Pancreas (tissue), 10 donors: ENCODE results near the gene ERI3. TPM values are rescaled to one million over a fixed set of nuclear protein-coding genes. Genes with fewer than 3 reads are reported as not detected.
"Not testable (repeated sequence)": the region's sequence is repeated elsewhere in the genome, so short reads cannot be mapped to it uniquely, and the experiment has no call there.

Experiments used
- ATAC-seq, 4 donors: fragments of 200-7000 bp; cut with Tn5 transposase; one replicate each; pipeline versions ENCODE4 v1.8.0 to v1.9.1; 2020; ENCODE audit warnings: mild to moderate bottlenecking in 4 of 4, moderate library complexity in 4 of 4
- DNase-seq, 6 donors: peaks; one replicate each; pipeline ENCODE4 v3.0.0-alpha.2; 2020
- FAIRE-seq: peaks from 2 replicates; lab custom pipeline; 2012; peaks lifted over from hg19 to GRCh38; lab: Jason Lieb, UNC
- H3K27ac ChIP-seq, 4 donors: fragments of 200-600 bp; sonication (generic); 1 replicate in 3 of 4; 2 replicates in 1 of 4; pipeline versions ENCODE4 v1.5.0 to v1.8.0; 2020
- H3K27me3 ChIP-seq, 4 donors: fragments of 200-600 bp; one replicate each; pipeline ENCODE4 v1.8.0; 2021
- H3K36me3 ChIP-seq, 3 donors: fragments of 200-600 bp; sonication (generic) in 1 of 3; one replicate each; pipeline versions ENCODE4 v1.5.0 to v1.8.0; 2020 to 2021
- H3K4me1 ChIP-seq, 3 donors: fragments of 200-600 bp; one replicate each; pipeline ENCODE4 v1.8.0; 2021
- H3K4me3 ChIP-seq, 4 donors: fragments of 200-600 bp; sonication (generic) in 2 of 4; one replicate each; pipeline versions ENCODE4 v1.5.0 to v1.8.0; 2020 to 2021
- H3K9me3 ChIP-seq, 4 donors: fragments of 200-600 bp; one replicate each; pipeline ENCODE4 v1.8.0; 2021
- CTCF ChIP-seq, 4 donors: fragments of 200-600 bp; sonication (generic) in 3 of 4; IDR thresholded peaks; one replicate each; pipeline versions ENCODE4 v1.5.0 to v1.8.0; 2021; ENCODE audit warnings: antibody characterized with exemption in 4 of 4
- WGBS, 2 donors: extraction: QIAGEN DNeasy Blood & Tissue Kit; methylation state at CpG; one replicate each; pipeline ENCODE4 v1.1.7; 2013; 5-methylcytosine and 5-hydroxymethylcytosine counted together
- intact Hi-C, 3 donors: fragments of 100-400 bp; cut with DNase I; formaldehyde crosslinking; loops; one replicate each; pipeline versions ENCODE4 v1.11.1 to v1.14.2; 2022
- polyA plus RNA-seq, 2 donors: library from polyadenylated mRNA; stranded (reverse); fragments of 200-250 nt; gene quantifications; one replicate each; pipeline ENCODE4 v1.2.3, GENCODE V29; 2013
- total RNA-seq, 6 donors: library from RNA; stranded (reverse); fragmentation: NEBNext Ultra II Directional in 4 of 6; extraction: Animal tissue kit (Norgen Biotek cat#: 25700) in 4 of 6; gene quantifications; one replicate each; pipeline versions ENCODE4 v1.2.1 to v1.2.4, GENCODE V29; 2021 to 2023
- donor health status: healthy with polysubstance abuse.
- donor health status: DM: no; HTN: no; CAD: no; lungs with moderate emphysema.
- donor health status: DM: no; HTN: no; CAD: no.
- donor health status: control.
- donor health status: control.
- donor health status: Bipolar disorder and iron deficiency.
- donor health status: DM: yes; HTN: yes; CAD: no.
- donor health status: DM: no; HTN: no; CAD: no.
- donor health status: DM: no; HTN: no; CAD: no.
- donor health status: DM: yes; HTN: yes; CAD: no.

Gene ERI3
- total and polyA plus RNA-seq, 8 donors: 18.9 to 33.7 (median 21.8) TPM

- H3K27ac ChIP-seq: peak within 1 kb of the TSS in 3 of 4 donors; percentile 42 to 60 (median 57)
- ATAC-seq (peak; percentile 91 to 96 (median 94)), FAIRE-seq (no peak), DNase-seq (peak; percentile 76 to 95 (median 86))
- H3K27me3 ChIP-seq: no peaks in the 10 kb centered on the region
- no peaks in the 10 kb centered on the region for H3K36me3 ChIP-seq
- no peaks in the 10 kb centered on the region for H3K9me3 ChIP-seq
- H3K4me3 ChIP-seq: peak within 1 kb of the TSS; percentile 70 to 93 (median 82)
- TF ChIP-seq CTCF (IDR thresholded peaks at IDR 0.05): no peak
- intact Hi-C loops: loop anchor here in 1 of 3 donors (10.0 kb wide), 1 partner anchor 381 kb away; no protein-coding TSS in a partner anchor
- H3K4me1 ChIP-seq: peaks cover 6 to 19% (median 6%) of the 10 kb centered on the region in 3 donors
- WGBS, 2 donors: 1% methylated on average over 44 of the region's 44 CpGs
Observed at GRCh38 chr1:44213222-44214112, 141.6 kb downstream of the ERI3 start, which contains the start of gene DMAP1. Gene DMAP1, plus strand, starts transcription at chr1:44213471. Its CDS starts 283 bp downstream, at chr1:44213754.

- WGBS, 2 donors: 36% methylated on average over 9 of the region's 9 CpGs
- Histone ChIP-seq H3K27ac (peak overlapping the region in 2 of 4 donors; percentile 41 to 60), H3K4me1 (peaks cover 6 to 14% (median 6%) of the 10 kb centered on the region in 3 donors), H3K27me3 (no peaks in the 10 kb centered on the region), H3K9me3 (no peaks in the 10 kb centered on the region), H3K36me3 (no peaks in the 10 kb centered on the region), H3K4me3 (peak overlapping the region; percentile 70 to 93 (median 82))
- intact Hi-C loops: loop anchor here in 1 of 3 donors (10.0 kb wide), 1 partner anchor 382 kb away; no protein-coding TSS in a partner anchor
- FAIRE-seq (no peak), ATAC-seq (peak in 1 of 4 donors; percentile 1), DNase-seq (no peak)
- TF ChIP-seq CTCF (IDR thresholded peaks at IDR 0.05): no peak
Observed at GRCh38 chr1:44212355-44213221, 142.5 kb downstream of the ERI3 start.

GRCh38 chr1:44210595-44210994, 144.5 kb downstream of the ERI3 start:
- 95 to 100% methylated on average over 1 of the region's 1 CpG for WGBS, 2 donors
- Histone ChIP-seq H3K4me1 (peaks cover 6 to 14% (median 6%) of the 10 kb centered on the region in 3 donors), H3K36me3 (no peaks in the 10 kb centered on the region), H3K27me3 (no peaks in the 10 kb centered on the region), H3K4me3 (no peak overlapping the region), H3K9me3 (no peaks in the 10 kb centered on the region), H3K27ac (no peak overlapping the region)
- intact Hi-C loops: loop anchor here in 1 of 3 donors (10.0 kb wide), 1 partner anchor 384 kb away; no protein-coding TSS in a partner anchor
- FAIRE-seq: no peak
- ATAC-seq: no peak
- TF ChIP-seq CTCF (IDR thresholded peaks at IDR 0.05): no peak
- DNase-seq: no peak

- intact Hi-C loops: no loop called here
- no peak for ATAC-seq
- FAIRE-seq: no peak
Observed at GRCh38 chr1:44208226-44208625, 146.8 kb downstream of the ERI3 start.

GRCh38 chr1:44206545-44206944, 148.5 kb downstream of the ERI3 start:
- H3K36me3 ChIP-seq, H3K27me3 ChIP-seq, H3K27ac ChIP-seq, DNase-seq, intact Hi-C loops, H3K4me1 ChIP-seq, H3K4me3 ChIP-seq, ATAC-seq, FAIRE-seq, H3K9me3 ChIP-seq: not testable (repeated sequence)
- whole genome bisulfite sequencing, 2 donors: 75 to 89% methylated on average over 5 of the region's 5 CpGs

More at GRCh38 chr1:44208226-44208625, 146.8 kb downstream of the ERI3 start:
- Histone ChIP-seq H3K9me3 (no peaks in the 10 kb centered on the region), H3K36me3 (no peaks in the 10 kb centered on the region), H3K4me1 (peaks cover 6 to 7% (median 6%) of the 10 kb centered on the region in 3 donors), H3K27me3 (no peaks in the 10 kb centered on the region), H3K27ac (no peak overlapping the region), H3K4me3 (no peak overlapping the region)
- DNase-seq: no peak
- no peak for TF ChIP-seq CTCF (IDR thresholded peaks at IDR 0.05)
